Thoracic aorta (tissue), 2 donors: ENCODE results near the gene TNK2. TPM values are rescaled to one million over a fixed set of nuclear protein-coding genes. Genes with fewer than 3 reads are reported as not detected.

Source experiments
- ATAC-seq: fragments of 150-250 bp; one replicate; pipeline ENCODE4 v1.8.0; 2017; ENCODE audit warnings: low read depth; ENCODE audit not compliant: insufficient number of reproducible peaks, low FRiP score
- DNase-seq: peaks from one replicate; pipeline ENCODE4 v3.0.0-alpha.2; 2020; ENCODE audit warnings: low spot score
- H3K27ac ChIP-seq, 2 donors: fragments of 200-600 bp; sonication (generic); 1 replicate in 1 of 2; 2 replicates in 1 of 2; pipeline ENCODE4 v1.5.1; 2016; ENCODE audit warnings: mild to moderate bottlenecking in 2 of 2, moderate library complexity in 2 of 2
- H3K27me3 ChIP-seq: fragments of 200-600 bp; sonication (generic); replicated peaks from 2 replicates; pipeline ENCODE4 v1.6.0; 2016; ENCODE audit warnings: mild to moderate bottlenecking; ENCODE audit not compliant: insufficient read depth
- H3K36me3 ChIP-seq: fragments of 200-600 bp; sonication (generic); one replicate; pipeline ENCODE4 v1.5.1; 2016
- H3K4me1 ChIP-seq, 2 donors: fragments of 200-600 bp; sonication (generic); 1 replicate in 1 of 2; 2 replicates in 1 of 2; pipeline versions ENCODE4 v1.5.1 to v1.6.0; 2016; ENCODE audit warnings: low read depth in 2 of 2, mild to moderate bottlenecking in 1 of 2; ENCODE audit not compliant: control insufficient read depth in 1 of 2
- H3K4me3 ChIP-seq: fragments of 200-600 bp; sonication (generic); 2 replicates; pipeline ENCODE4 v1.5.1; 2016; ENCODE audit warnings: mild to moderate bottlenecking
- H3K9me3 ChIP-seq: fragments of 200-600 bp; sonication (generic); 2 replicates; pipeline ENCODE4 v1.5.1; 2016
- total RNA-seq, 2 donors: library from RNA; depleted of rRNA; stranded (reverse); fragments of >200 nt; gene quantifications; one replicate each; pipeline versions ENCODE4 v1.1.0 to v1.2.3, GENCODE V29; 2016
- TF ChIP-seq, protein P1 (sequence below): fragments of 200-600 bp; sonication (generic); IDR thresholded peaks from one replicate; pipeline ENCODE4 v1.5.1; 2019; ENCODE audit warnings: antibody characterized with exemption

The TNK2 gene
- total RNA-seq, 2 donors from 2014 or later, result 38.9 to 69.8 TPM

GRCh38 chr3:195910499-195910845, 2.1 kb upstream of the TNK2 start:
- TF ChIP-seq, protein P1, sequence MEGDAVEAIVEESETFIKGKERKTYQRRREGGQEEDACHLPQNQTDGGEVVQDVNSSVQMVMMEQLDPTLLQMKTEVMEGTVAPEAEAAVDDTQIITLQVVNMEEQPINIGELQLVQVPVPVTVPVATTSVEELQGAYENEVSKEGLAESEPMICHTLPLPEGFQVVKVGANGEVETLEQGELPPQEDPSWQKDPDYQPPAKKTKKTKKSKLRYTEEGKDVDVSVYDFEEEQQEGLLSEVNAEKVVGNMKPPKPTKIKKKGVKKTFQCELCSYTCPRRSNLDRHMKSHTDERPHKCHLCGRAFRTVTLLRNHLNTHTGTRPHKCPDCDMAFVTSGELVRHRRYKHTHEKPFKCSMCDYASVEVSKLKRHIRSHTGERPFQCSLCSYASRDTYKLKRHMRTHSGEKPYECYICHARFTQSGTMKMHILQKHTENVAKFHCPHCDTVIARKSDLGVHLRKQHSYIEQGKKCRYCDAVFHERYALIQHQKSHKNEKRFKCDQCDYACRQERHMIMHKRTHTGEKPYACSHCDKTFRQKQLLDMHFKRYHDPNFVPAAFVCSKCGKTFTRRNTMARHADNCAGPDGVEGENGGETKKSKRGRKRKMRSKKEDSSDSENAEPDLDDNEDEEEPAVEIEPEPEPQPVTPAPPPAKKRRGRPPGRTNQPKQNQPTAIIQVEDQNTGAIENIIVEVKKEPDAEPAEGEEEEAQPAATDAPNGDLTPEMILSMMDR, result no peak
- Histone ChIP-seq H3K36me3 (no peaks in the 10 kb centered on the region), H3K27me3 (no peaks in the 10 kb centered on the region), H3K4me1 (peaks cover 16 to 43% of the 10 kb centered on the region in 2 donors), H3K4me3 (no peak overlapping the region), H3K9me3 (no peaks in the 10 kb centered on the region), H3K27ac (no peak overlapping the region)
- DNase-seq (no peak), ATAC-seq (no peak)

- Histone ChIP-seq H3K27ac (peak overlapping the region; percentile 61 to 79), H3K27me3 (no peaks in the 10 kb centered on the region), H3K36me3 (no peaks in the 10 kb centered on the region), H3K9me3 (no peaks in the 10 kb centered on the region), H3K4me1 (peaks cover 16 to 43% of the 10 kb centered on the region in 2 donors), H3K4me3 (peak overlapping the region; percentile 81)
- ATAC-seq (peak; percentile 72), DNase-seq (no peak)
- TF ChIP-seq, protein P1, result no peak
Observed at GRCh38 chr3:195909644-195910498, 1.5 kb upstream of the TNK2 start.

- Histone ChIP-seq H3K27ac (no peak overlapping the region), H3K4me1 (peaks cover 16 to 34% of the 10 kb centered on the region in 2 donors), H3K9me3 (no peaks in the 10 kb centered on the region), H3K4me3 (peak overlapping the region; percentile 80), H3K27me3 (no peaks in the 10 kb centered on the region), H3K36me3 (no peaks in the 10 kb centered on the region)
- ATAC-seq (no peak), DNase-seq (no peak)
- TF ChIP-seq, protein P1, result no peak
Observed at GRCh38 chr3:195908694-195909581, 587 bp upstream of the TNK2 start.

- Histone ChIP-seq H3K4me3 (peak overlapping the region; percentile 80), H3K9me3 (no peaks in the 10 kb centered on the region), H3K36me3 (no peaks in the 10 kb centered on the region), H3K4me1 (peaks cover 16 to 31% of the 10 kb centered on the region in 2 donors), H3K27me3 (no peaks in the 10 kb centered on the region), H3K27ac (peak overlapping the region in 1 of 2 donors; percentile 19)
- ATAC-seq (no peak), DNase-seq (no peak)
- TF ChIP-seq, protein P1, result no peak
Observed at GRCh38 chr3:195907684-195907933, 742 bp downstream of the TNK2 start.
